GM12892 (cell line): Measurements from ENCODE around the gene RPS6KC1.

Source experiments
- POLR2A ChIP-seq: IDR thresholded peaks from 2 replicates; pipeline ENCODE4 v1.6.1; 2011; ENCODE audit warnings: low read depth, low read length, control low read depth
- POLR2AphosphoS5 ChIP-seq: IDR thresholded peaks from 2 replicates; pipeline ENCODE4 v1.6.1; 2011; ENCODE audit warnings: low read depth, low read length, control low read depth
- TAF1 ChIP-seq: IDR thresholded peaks from 2 replicates; pipeline ENCODE4 v1.6.1; 2011; ENCODE audit warnings: low read depth, mild to moderate bottlenecking, control low read depth, low read length, borderline replicate concordance

GRCh38 chr1:213138391-213138790 is 87.3 kb downstream of the RPS6KC1 start:
- no peak for TF ChIP-seq POLR2AphosphoS5
- no peak for TF ChIP-seq POLR2A
- TF ChIP-seq TAF1, result no peak
